Measurements from ENCODE around the gene PANK1.

PANK1 gene

DNA sequence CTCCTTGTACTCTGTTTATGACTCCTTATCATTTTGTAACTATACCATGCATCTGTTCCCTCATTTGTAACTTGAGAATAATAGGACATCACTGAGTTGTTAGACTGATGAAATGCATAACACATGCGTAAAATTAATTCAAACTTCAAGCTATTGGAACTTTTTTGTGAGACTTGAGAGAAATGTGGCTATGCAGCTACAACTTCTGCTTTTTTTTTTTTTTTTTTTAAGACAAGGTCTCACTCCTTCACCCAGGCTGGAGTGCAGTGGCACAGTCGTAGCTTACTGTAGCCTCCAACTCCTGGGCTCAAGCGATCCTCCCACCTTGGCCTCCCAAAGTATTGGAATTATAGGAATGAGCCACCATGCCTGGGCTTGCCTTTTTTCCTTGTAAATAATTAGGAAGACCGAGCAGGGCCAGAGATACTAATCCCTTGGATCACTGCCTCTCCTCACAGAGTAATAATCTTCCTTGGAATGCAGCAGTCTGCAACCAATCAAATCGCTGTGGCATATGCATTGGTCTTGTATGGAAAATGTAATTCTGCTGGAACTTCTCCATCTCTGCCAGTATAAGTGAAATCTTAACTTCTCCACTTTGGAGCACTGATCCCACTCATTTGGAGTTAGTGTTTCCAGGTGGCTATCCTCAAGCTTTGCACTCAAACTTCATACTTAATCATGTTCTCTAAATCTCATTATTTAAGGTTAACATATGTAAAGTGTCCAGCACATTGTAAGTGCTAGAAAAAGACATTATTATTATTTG is 2.0 kb upstream of the PANK1 start:
- Mint-ChIP-seq H3K4me1 (ENCODE audit: low read depth in 2 of 2) (peaks cover 7% of the 10 kb centered on the region in 2 donors), H3K27ac (no peak overlapping the region), H3K4me3 (peak overlapping the region in 1 of 2 donors; percentile 1), H3K36me3 (ENCODE audit: insufficient read depth) (no peaks in the 10 kb centered on the region), H3K9me3 (no peaks in the 10 kb centered on the region), H3K27me3 (peaks cover 32 to 42% of the 10 kb centered on the region in 2 donors)
- ATAC-seq (replicated peaks) = no peak
- no peak for DNase-seq

DNA sequence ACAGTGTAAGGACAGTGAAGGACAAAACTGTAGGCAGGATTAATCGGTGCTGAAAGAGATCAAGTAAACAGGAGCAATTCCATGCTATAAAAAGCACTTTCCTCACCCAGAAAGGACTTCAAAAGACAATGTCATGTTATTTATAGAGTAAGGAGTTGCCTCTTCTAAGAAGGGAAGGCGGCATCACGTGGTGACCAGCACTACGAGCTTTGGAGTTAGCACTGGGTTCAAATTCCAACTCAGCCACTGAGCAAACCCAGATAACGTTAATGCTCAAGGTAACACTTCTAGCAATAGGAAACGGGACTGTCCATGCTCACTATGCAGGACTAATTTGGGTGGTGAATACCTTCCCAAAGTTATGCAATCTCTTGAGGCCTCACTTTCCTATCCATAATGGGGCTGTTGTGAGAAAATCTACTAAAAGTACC is 715 bp upstream of the PANK1 start:
- Mint-ChIP-seq H3K36me3 (ENCODE audit: insufficient read depth) (no peaks in the 10 kb centered on the region), H3K4me3 (no peak overlapping the region), H3K4me1 (ENCODE audit: low read depth in 2 of 2) (peaks cover 7% of the 10 kb centered on the region in 2 donors), H3K9me3 (no peaks in the 10 kb centered on the region), H3K27ac (peak overlapping the region in 1 of 2 donors; percentile 68), H3K27me3 (peaks cover 32 to 42% of the 10 kb centered on the region in 2 donors)
- no peak for ATAC-seq (replicated peaks)
- DNase-seq = no peak

DNA sequence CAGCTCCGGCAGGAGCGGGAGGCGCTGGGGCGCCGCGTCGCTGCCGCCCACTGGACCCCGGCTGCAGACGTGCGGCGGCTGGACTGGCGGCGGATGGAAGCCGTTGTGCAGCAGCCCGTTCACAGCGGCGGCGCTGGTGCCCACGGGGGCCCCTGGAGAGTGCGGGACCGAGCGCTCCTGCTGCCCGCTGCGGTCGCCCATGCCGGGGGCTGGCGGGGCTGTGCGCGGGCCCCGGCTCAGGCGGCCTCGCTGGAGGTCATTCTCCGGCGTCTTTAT is 413 bp downstream of the PANK1 start:
- Mint-ChIP-seq H3K36me3 (ENCODE audit: insufficient read depth) (no peaks in the 10 kb centered on the region), H3K9me3 (no peaks in the 10 kb centered on the region), H3K4me3 (no peak overlapping the region), H3K4me1 (ENCODE audit: low read depth in 2 of 2) (peaks cover 7% of the 10 kb centered on the region in 2 donors), H3K27me3 (peaks cover 26 to 34% of the 10 kb centered on the region in 2 donors), H3K27ac (peak overlapping the region in 1 of 2 donors; percentile 68)
- ATAC-seq (replicated peaks) (peak; percentile 25), DNase-seq (peak in 1 of 3 experiments; percentile 8)

DNA sequence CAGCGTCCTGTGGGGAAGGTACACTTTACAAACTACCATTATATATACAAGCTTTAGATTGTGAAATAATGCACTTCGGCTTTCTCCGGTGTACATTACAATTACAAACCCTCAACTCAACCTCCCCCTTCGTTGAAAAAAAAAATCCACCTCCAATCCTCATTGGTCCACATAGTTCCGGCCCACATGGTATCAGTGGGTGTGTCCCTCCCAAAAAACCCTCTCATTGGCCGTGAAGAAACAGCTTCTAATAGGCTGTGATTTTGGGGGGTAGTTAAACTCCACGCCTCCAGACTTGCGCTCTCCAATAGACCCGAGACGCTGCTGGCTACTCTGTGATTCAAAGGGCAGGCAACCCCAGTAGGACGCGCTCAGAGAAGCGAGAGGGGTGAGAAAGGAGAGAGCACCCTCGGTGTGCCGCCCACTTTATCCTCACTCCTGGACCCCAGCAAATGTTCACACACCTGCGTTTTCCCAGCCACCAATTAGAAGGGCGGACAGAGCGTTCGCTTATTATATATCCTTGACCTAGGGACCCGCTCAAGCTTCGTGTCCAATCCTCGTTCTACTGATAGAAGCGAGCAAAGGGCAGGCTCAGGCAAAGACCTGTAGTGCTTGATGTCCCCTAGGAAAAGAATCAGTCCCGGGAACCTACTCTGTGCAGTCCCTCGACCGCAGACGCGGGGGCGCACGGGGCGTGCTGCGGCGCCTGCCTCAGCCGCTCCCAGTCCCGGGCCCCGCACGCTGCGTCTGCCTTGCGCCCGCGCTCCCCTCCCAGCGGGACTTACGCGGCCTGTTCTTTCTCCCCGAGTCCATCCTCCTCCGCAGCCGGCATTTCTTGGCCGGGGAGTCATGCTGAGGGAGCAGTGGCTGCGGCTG is 991 bp downstream of the PANK1 start:
- no peaks in the 10 kb centered on the region for H3K36me3 Mint-ChIP-seq (ENCODE audit: insufficient read depth)
- H3K4me3 Mint-ChIP-seq = no peak overlapping the region
- H3K4me1 Mint-ChIP-seq (ENCODE audit: low read depth in 2 of 2) = peaks cover 7% of the 10 kb centered on the region in 2 donors

DNA sequence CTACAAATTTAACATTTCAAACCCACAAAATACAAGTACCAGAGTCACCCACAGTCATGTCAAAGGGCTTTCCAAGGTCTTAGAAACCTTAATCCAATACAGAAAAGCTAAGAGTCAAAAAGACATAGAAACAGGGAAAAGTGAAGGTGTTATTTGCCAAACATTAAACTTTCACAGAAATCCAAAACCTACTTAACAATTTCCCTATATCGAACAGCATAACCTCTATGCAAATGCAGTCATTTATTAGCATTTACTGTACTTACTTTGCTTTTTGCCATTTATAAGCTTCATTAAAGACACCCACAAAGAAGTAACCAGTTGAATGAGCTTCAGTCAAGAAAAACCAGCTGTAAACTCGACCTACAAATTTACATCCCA is 1.6 kb downstream of the PANK1 start:
- Mint-ChIP-seq H3K9me3 (no peaks in the 10 kb centered on the region), H3K27me3 (peaks cover 18 to 22% of the 10 kb centered on the region in 2 donors), H3K4me3 (no peak overlapping the region), H3K36me3 (ENCODE audit: insufficient read depth) (no peaks in the 10 kb centered on the region), H3K4me1 (ENCODE audit: low read depth in 2 of 2) (peaks cover 7% of the 10 kb centered on the region in 2 donors), H3K27ac (no peak overlapping the region)
- DNase-seq (no peak), ATAC-seq (replicated peaks) (no peak)

More for the DNA sequence above, 991 bp downstream of the PANK1 start:
- no peak overlapping the region for H3K27ac Mint-ChIP-seq
- peak; percentile 86 for ATAC-seq (replicated peaks)
- peak; percentile 48 to 55 (median 53) for DNase-seq
- H3K9me3 Mint-ChIP-seq = no peaks in the 10 kb centered on the region
- peaks cover 21 to 28% of the 10 kb centered on the region in 2 donors for H3K27me3 Mint-ChIP-seq

DNA sequence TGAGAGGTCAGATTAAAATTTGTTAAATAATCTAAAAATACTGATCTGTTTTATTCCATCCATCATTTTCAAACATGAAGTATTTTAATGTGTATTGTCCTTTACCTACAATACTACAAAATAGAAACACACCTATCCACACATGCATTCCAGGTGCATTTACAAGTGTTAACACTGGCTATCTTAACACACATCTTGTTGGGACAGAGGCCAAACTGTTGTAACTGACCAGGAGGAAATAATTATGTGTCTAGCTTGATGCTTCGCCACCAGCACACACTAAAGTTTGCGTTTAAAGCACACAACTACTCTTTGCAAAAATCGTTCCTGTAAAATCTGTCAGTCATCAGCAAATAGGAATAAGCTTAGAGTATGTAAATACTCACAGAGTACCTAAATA is 2.8 kb downstream of the PANK1 start:
- Mint-ChIP-seq H3K36me3 (ENCODE audit: insufficient read depth) (no peaks in the 10 kb centered on the region), H3K4me3 (no peak overlapping the region), H3K4me1 (ENCODE audit: low read depth in 2 of 2) (peaks cover 7% of the 10 kb centered on the region in 2 donors), H3K27me3 (peaks cover 6 to 10% of the 10 kb centered on the region in 2 donors), H3K9me3 (no peaks in the 10 kb centered on the region), H3K27ac (no peak overlapping the region)
- ATAC-seq (replicated peaks) (no peak), DNase-seq (no peak)

DNA sequence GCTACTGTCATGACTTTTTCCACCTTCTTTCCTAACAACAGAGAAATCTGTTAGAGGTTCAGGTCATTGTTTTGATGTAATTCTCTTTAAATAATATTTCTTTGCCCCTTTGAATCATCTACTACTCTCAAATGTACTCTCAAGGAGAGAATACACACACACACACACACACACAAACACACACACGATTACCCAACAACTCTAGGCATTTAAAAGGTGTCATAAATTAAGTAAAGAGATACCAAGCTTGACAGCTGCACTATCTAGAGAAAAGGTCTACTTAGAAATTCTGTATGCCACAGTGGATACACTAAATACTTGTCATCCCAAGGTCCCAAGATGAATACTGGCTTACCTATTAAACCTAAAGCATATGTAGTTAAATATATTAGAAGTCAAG is 4.8 kb downstream of the PANK1 start:
- Mint-ChIP-seq H3K36me3 (ENCODE audit: insufficient read depth) (no peaks in the 10 kb centered on the region), H3K4me1 (ENCODE audit: low read depth in 2 of 2) (peaks cover 3% of the 10 kb centered on the region in 2 donors), H3K27ac (no peak overlapping the region)

DNA sequence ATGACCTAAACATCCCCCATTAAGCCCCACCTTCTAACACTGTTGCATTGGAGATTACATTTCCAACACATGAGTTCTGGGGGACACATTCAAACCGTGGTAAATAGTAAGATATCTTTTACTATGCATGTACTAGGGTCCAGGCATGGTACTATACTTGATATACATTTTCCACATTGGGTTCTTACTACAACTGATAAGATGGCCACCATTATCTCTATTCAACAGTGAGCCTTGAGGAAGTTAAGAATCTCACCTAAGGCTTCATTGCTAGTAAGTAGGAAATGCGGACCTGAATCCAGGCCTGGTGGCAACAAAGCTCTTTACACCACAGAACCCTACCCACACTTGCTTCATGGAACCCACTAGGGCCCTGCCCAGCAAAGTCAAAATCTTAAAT is 5.7 kb downstream of the PANK1 start:
- Mint-ChIP-seq H3K9me3 (no peaks in the 10 kb centered on the region), H3K27ac (no peak overlapping the region), H3K4me1 (ENCODE audit: low read depth in 2 of 2) (peaks cover 0 to 2% of the 10 kb centered on the region in 2 donors), H3K36me3 (ENCODE audit: insufficient read depth) (no peaks in the 10 kb centered on the region), H3K27me3 (no peaks in the 10 kb centered on the region), H3K4me3 (no peak overlapping the region)
- DNase-seq (no peak), ATAC-seq (replicated peaks) (no peak)

More for the DNA sequence above, 4.8 kb downstream of the PANK1 start:
- no peak for ATAC-seq (replicated peaks)
- DNase-seq = no peak
- Mint-ChIP-seq H3K27me3 (peaks cover 0 to 2% of the 10 kb centered on the region in 2 donors), H3K4me3 (no peak overlapping the region), H3K9me3 (no peaks in the 10 kb centered on the region)

DNA sequence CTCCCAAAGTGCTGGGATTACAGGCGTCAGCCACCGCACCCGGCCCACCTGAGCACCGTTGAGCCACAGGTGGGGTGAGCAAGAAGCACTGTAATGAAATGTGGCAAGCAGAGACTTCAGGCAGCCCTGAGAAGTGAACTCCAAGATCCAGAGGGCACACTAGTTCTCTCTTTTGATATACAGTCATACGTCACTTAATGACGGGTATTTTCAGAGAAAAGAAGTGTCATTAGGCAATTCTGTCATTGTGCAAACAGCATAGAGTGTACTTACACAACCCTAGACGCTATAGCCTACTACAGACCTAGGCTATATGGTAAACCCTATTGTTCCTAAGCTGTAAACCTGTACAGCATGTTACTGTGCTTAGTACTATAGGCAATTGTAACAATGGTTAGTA is 7.9 kb downstream of the PANK1 start:
- no peaks in the 10 kb centered on the region for H3K4me1 Mint-ChIP-seq (ENCODE audit: low read depth in 2 of 2)
- no peak for DNase-seq
- no peak overlapping the region for H3K4me3 Mint-ChIP-seq
- H3K9me3 Mint-ChIP-seq = no peaks in the 10 kb centered on the region
- no peaks in the 10 kb centered on the region for H3K27me3 Mint-ChIP-seq
- no peak overlapping the region for H3K27ac Mint-ChIP-seq
- H3K36me3 Mint-ChIP-seq (ENCODE audit: insufficient read depth) = no peaks in the 10 kb centered on the region
- ATAC-seq (replicated peaks) = no peak

DNA sequence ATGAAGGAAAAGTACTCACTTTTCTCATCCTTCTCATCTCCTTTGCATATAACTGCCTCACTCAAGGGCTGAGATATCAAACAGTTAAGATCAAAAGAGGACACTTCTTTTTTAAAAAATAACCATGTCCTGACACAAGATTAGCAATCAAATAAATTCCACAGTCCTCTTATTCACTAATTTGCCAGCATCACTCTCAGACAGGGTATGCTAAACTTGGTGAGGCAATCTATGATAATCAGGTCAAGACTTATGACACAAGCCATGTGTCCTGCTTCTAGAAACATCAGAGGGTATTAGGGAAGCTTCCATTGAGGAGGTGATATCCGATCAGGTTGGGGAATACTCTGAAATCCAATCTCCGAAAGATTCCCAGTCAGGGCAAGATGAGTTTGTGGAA is 10.4 kb downstream of the PANK1 start:
- no peaks in the 10 kb centered on the region for H3K27me3 Mint-ChIP-seq
- no peak for DNase-seq
- H3K4me3 Mint-ChIP-seq = no peak overlapping the region
- H3K27ac Mint-ChIP-seq = no peak overlapping the region
- ATAC-seq (replicated peaks) = no peak
- no peaks in the 10 kb centered on the region for H3K36me3 Mint-ChIP-seq (ENCODE audit: insufficient read depth)
- H3K4me1 Mint-ChIP-seq (ENCODE audit: low read depth in 2 of 2) = no peaks in the 10 kb centered on the region
- H3K9me3 Mint-ChIP-seq = no peaks in the 10 kb centered on the region

DNA sequence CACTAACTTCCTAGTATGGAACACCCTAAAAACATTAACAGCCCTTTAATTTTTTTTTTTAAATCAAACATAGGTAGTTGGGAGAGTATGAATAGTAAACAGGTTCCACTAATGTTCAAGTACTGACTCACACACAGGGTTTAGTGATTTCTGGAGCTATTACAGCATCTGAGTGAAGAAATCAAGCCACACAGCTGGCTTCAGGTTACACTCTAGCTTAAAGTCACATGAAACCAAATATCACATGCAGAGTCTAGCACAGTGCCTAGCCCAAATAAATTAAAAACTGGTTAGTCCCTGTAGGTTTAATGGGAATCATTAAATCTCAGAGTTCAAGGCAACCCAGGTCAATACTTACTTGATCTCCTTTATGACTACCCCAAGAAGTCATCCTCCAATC is 11.6 kb downstream of the PANK1 start:
- Mint-ChIP-seq H3K4me3 (no peak overlapping the region), H3K27me3 (no peaks in the 10 kb centered on the region), H3K27ac (no peak overlapping the region), H3K4me1 (ENCODE audit: low read depth in 2 of 2) (no peaks in the 10 kb centered on the region), H3K9me3 (no peaks in the 10 kb centered on the region), H3K36me3 (ENCODE audit: insufficient read depth) (no peaks in the 10 kb centered on the region)
- no peak for ATAC-seq (replicated peaks)
- DNase-seq = no peak

DNA sequence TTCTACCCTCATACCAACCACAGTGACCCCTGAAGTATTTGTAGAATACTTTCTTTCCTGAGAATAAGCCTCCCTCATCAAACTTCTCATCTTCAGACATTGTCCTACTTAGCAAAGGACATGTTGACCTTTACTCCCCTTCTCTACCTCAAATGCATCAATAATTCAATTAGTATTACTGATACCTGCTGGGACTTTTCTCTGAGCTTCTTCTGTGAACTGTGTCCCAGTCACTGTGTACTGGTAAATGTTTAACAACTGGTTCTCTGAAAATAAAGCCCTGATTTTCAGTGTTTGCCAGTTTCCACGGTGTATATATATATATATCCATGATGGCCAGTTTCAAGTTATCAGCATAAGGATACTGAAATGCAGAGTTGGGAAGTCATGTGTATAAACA is 12.2 kb downstream of the PANK1 start:
- DNase-seq (no peak), ATAC-seq (replicated peaks) (no peak)
- Mint-ChIP-seq H3K27ac (no peak overlapping the region), H3K4me3 (no peak overlapping the region), H3K27me3 (no peaks in the 10 kb centered on the region), H3K4me1 (ENCODE audit: low read depth in 2 of 2) (no peaks in the 10 kb centered on the region), H3K9me3 (no peaks in the 10 kb centered on the region), H3K36me3 (ENCODE audit: insufficient read depth) (no peaks in the 10 kb centered on the region)

DNA sequence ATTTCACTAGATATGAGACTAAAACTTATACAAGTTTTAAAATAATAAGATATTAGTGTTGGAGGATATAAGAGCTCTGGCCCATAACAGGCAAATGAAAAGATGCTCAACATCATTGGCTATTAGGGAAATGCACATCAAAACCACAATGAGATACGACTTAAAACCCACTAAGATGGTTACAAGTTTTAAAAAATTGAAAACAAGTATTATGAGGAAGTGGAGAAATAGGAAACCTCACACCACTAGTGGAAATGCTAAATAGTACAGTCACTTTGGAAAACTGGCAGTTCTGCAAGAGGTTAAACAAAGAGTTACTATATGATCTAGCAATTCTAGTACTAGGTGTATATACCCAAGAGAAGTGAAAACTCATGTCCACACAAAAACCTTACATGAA is 17.2 kb downstream of the PANK1 start:
- Mint-ChIP-seq H3K36me3 (ENCODE audit: insufficient read depth) (no peaks in the 10 kb centered on the region), H3K4me1 (ENCODE audit: low read depth in 2 of 2) (no peaks in the 10 kb centered on the region), H3K9me3 (no peaks in the 10 kb centered on the region), H3K27ac (no peak overlapping the region), H3K27me3 (no peaks in the 10 kb centered on the region), H3K4me3 (no peak overlapping the region)
- DNase-seq = no peak
- no peak for ATAC-seq (replicated peaks)

All from effector memory CD8-positive, alpha-beta T cell (primary cell).